DND-41 (cell line): ENCODE results near the gene MPV17.

Experiments used
- CTCF ChIP-seq: IDR thresholded peaks from 2 replicates; pipeline ENCODE4 v1.5.1; 2012; ENCODE audit warnings: borderline replicate concordance, low read length, moderate library complexity, mild to moderate bottlenecking; ENCODE audit not compliant: poor library complexity, severe bottlenecking; ENCODE audit errors: extremely low read depth
- EZH2 ChIP-seq: IDR thresholded peaks from 3 replicates; pipeline ENCODE4 v1.6.1; 2012; ENCODE audit warnings: borderline replicate concordance, low read depth, mild to moderate bottlenecking, moderate library complexity, low read length, inconsistent platforms; ENCODE audit not compliant: severe bottlenecking

GRCh38 chr2:27294928-27295327, 28.0 kb downstream of the MPV17 start:
- TF ChIP-seq CTCF (no peak), EZH2 (no peak)
